HG03571 (cell line): ENCODE data around the gene NEURL1B.

Experiments used
- ATAC-seq: cut with Tn5 transposase; IDR thresholded peaks from one replicate; pipeline ENCODE4 v1.9.1; 2021; ENCODE audit not compliant: unreplicated experiment

Gene NEURL1B

GRCh38 chr5:172632346-172633092, 8.5 kb upstream of the NEURL1B start:
- no peak for ATAC-seq

- ATAC-seq, result no peak
Observed at GRCh38 chr5:172633403-172633970, 7.6 kb upstream of the NEURL1B start.

GRCh38 chr5:172634106-172634899, 6.8 kb upstream of the NEURL1B start:
- no peak for ATAC-seq

GRCh38 chr5:172635038-172635437, 6.0 kb upstream of the NEURL1B start:
- ATAC-seq, result no peak

GRCh38 chr5:172636279-172637050, 4.6 kb upstream of the NEURL1B start:
- no peak for ATAC-seq

- ATAC-seq, result no peak
Observed at GRCh38 chr5:172637110-172637580, 3.9 kb upstream of the NEURL1B start.

GRCh38 chr5:172637740-172638139, 3.3 kb upstream of the NEURL1B start:
- ATAC-seq, result no peak

- ATAC-seq, result no peak
Observed at GRCh38 chr5:172638209-172638768, 2.8 kb upstream of the NEURL1B start.

- no peak for ATAC-seq
Observed at GRCh38 chr5:172640139-172640538, 924 bp upstream of the NEURL1B start.

GRCh38 chr5:172641359-172642050, 442 bp downstream of the NEURL1B start:
- ATAC-seq, result no peak

- ATAC-seq, result no peak
Observed at GRCh38 chr5:172642051-172642409, 967 bp downstream of the NEURL1B start.

GRCh38 chr5:172642486-172642885, 1.4 kb downstream of the NEURL1B start:
- no peak for ATAC-seq

GRCh38 chr5:172642926-172643871, 2.1 kb downstream of the NEURL1B start:
- ATAC-seq, result no peak

GRCh38 chr5:172644266-172644665, 3.2 kb downstream of the NEURL1B start:
- no peak for ATAC-seq

- ATAC-seq, result no peak
Observed at GRCh38 chr5:172644711-172645110, 3.6 kb downstream of the NEURL1B start.

- no peak for ATAC-seq
Observed at GRCh38 chr5:172645271-172646055, 4.4 kb downstream of the NEURL1B start.

GRCh38 chr5:172646716-172647285, 5.7 kb downstream of the NEURL1B start:
- no peak for ATAC-seq
